GM12872 (cell line): ENCODE measurements around the gene IL23R.

Experiments
- TF ChIP-seq, protein P1 (sequence below): IDR thresholded peaks from 3 replicates; pipeline ENCODE4 v1.5.1; 2011; ENCODE audit warnings: low read depth, mild to moderate bottlenecking, low read length, moderate library complexity; ENCODE audit not compliant: insufficient read depth

Gene IL23R

DNA sequence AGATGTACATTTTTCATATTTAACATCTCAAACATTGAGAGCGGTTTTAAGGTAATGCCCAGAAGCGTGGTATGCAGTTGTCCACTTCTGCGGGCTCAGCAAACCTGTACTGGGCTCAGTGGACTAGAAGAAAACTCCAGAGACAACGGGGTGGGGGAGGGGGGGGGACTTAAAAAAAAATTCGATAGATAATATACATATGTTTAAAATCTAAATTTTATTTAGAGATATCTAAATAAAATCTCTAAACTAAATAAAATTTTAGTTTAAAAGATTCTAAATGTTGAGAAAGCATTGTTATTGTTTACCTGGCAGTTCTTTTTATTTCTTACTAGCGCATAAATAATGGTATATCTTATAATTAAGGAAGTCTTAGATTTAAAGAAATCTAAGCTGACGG lies 140.3 kb downstream of the IL23R start:
- TF ChIP-seq, protein P1, sequence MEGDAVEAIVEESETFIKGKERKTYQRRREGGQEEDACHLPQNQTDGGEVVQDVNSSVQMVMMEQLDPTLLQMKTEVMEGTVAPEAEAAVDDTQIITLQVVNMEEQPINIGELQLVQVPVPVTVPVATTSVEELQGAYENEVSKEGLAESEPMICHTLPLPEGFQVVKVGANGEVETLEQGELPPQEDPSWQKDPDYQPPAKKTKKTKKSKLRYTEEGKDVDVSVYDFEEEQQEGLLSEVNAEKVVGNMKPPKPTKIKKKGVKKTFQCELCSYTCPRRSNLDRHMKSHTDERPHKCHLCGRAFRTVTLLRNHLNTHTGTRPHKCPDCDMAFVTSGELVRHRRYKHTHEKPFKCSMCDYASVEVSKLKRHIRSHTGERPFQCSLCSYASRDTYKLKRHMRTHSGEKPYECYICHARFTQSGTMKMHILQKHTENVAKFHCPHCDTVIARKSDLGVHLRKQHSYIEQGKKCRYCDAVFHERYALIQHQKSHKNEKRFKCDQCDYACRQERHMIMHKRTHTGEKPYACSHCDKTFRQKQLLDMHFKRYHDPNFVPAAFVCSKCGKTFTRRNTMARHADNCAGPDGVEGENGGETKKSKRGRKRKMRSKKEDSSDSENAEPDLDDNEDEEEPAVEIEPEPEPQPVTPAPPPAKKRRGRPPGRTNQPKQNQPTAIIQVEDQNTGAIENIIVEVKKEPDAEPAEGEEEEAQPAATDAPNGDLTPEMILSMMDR = no peak

DNA sequence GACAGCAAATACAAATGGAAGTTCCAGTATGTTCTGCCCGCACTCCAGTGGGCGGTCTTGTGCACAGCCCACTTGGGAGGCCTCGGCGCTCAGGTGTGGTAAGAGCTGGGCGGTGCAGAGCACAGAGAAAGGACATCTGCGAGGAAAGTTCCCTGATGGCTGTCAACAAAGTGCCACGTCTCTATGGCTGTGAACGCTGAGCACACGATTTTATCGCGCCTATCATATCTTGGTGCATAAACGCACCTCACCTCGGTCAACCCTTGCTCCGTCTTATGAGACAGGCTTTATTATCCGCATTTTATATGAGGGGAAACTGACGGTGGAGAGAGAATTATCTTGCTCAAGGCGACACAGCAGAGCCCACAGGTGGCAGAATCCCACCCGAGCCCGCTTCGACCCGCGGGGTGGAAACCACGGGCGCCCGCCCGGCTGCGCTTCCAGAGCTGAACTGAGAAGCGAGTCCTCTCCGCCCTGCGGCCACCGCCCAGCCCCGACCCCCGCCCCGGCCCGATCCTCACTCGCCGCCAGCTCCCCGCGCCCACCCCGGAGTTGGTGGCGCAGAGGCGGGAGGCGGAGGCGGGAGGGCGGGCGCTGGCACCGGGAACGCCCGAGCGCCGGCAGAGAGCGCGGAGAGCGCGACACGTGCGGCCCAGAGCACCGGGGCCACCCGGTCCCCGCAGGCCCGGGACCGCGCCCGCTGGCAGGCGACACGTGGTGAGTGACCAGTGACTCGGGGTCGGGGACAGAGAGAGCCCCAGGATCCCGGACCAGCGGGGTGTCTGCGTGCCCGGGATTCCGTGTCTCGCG lies 141.2 kb downstream of the IL23R start, which contains the start of gene IL12RB2:
Gene IL12RB2, plus strand, starts transcription at position 623 of the 810 bp plus-strand sequence. CDS start 12,496 bp downstream, outside the sequence.
- TF ChIP-seq, protein P1 = no peak

DNA sequence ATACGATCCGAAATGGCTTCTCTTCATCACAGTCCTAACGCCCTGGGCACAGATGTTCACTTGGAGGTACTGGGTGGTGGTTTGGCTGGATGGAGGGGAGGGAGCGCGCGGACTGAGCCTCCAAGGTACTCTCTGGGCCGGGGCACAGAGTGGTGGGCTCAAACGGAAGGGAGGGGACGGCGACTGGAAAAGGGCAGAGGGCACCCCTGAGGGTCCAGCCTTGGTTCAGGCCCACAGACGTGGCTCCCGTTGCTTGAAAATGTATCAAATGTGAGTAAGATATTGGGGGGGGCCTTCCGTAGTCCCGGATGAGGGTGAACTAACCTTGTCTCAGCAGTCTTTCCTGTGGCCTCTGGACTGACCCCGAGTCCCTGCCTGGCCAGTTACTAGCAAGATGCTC lies 141.9 kb downstream of the IL23R start:
- TF ChIP-seq, protein P1 = no peak
